Measurements from ENCODE around the gene TSLP. TPM values are rescaled to one million over a fixed set of nuclear protein-coding genes. Genes with fewer than 3 reads are reported as not detected.

The TSLP gene
- total RNA-seq, 1 donor from 2014 or later = not detected

GRCh38 chr5:111095982-111096381 is 24.5 kb downstream of the TSLP start:
- no peak overlapping the region for H3K4me3 Mint-ChIP-seq (ENCODE audit: unreplicated experiment)
- no peaks in the 10 kb centered on the region for H3K27me3 Mint-ChIP-seq (ENCODE audit: unreplicated experiment)
- peaks cover 23% of the 10 kb centered on the region for H3K36me3 Mint-ChIP-seq (ENCODE audit: unreplicated experiment)
- DNase-seq (ENCODE audit: extremely low spot score, unreplicated experiment) = no peak
- peaks cover 20% of the 10 kb centered on the region for H3K4me1 Mint-ChIP-seq (ENCODE audit: unreplicated experiment)
- H3K9me3 Mint-ChIP-seq (ENCODE audit: unreplicated experiment) = peaks cover under 1% of the 10 kb centered on the region
- no peak overlapping the region for H3K27ac Mint-ChIP-seq (ENCODE audit: unreplicated experiment)
- no peak for TF ChIP-seq CTCF (IDR thresholded peaks at IDR 0.05)

- Mint-ChIP-seq H3K27me3 (ENCODE audit: unreplicated experiment) (no peaks in the 10 kb centered on the region), H3K27ac (ENCODE audit: unreplicated experiment) (no peak overlapping the region), H3K4me1 (ENCODE audit: unreplicated experiment) (peaks cover 2% of the 10 kb centered on the region), H3K36me3 (ENCODE audit: unreplicated experiment) (peaks cover 42% of the 10 kb centered on the region), H3K4me3 (ENCODE audit: unreplicated experiment) (no peak overlapping the region), H3K9me3 (ENCODE audit: unreplicated experiment) (no peaks in the 10 kb centered on the region)
- TF ChIP-seq CTCF (IDR thresholded peaks at IDR 0.05) = no peak
- DNase-seq (ENCODE audit: extremely low spot score, unreplicated experiment) = no peak
These were observed 27.7 kb downstream of the TSLP start for GRCh38 chr5:111099058-111099778.

GRCh38 chr5:111106320-111106948 is 34.9 kb downstream of the TSLP start:
- no peak for DNase-seq (ENCODE audit: extremely low spot score, unreplicated experiment)
- Mint-ChIP-seq H3K4me3 (ENCODE audit: unreplicated experiment) (no peak overlapping the region), H3K27me3 (ENCODE audit: unreplicated experiment) (no peaks in the 10 kb centered on the region), H3K4me1 (ENCODE audit: unreplicated experiment) (no peaks in the 10 kb centered on the region), H3K9me3 (ENCODE audit: unreplicated experiment) (no peaks in the 10 kb centered on the region), H3K27ac (ENCODE audit: unreplicated experiment) (no peak overlapping the region), H3K36me3 (ENCODE audit: unreplicated experiment) (peaks cover 60% of the 10 kb centered on the region)
- no peak for TF ChIP-seq CTCF (IDR thresholded peaks at IDR 0.05)

- no peak for DNase-seq (ENCODE audit: extremely low spot score, unreplicated experiment)
- Mint-ChIP-seq H3K27me3 (ENCODE audit: unreplicated experiment) (no peaks in the 10 kb centered on the region), H3K9me3 (ENCODE audit: unreplicated experiment) (no peaks in the 10 kb centered on the region), H3K27ac (ENCODE audit: unreplicated experiment) (no peak overlapping the region), H3K4me1 (ENCODE audit: unreplicated experiment) (no peaks in the 10 kb centered on the region), H3K36me3 (ENCODE audit: unreplicated experiment) (peaks cover 63% of the 10 kb centered on the region), H3K4me3 (ENCODE audit: unreplicated experiment) (no peak overlapping the region)
- TF ChIP-seq CTCF (IDR thresholded peaks at IDR 0.05) = no peak
These were observed 35.9 kb downstream of the TSLP start for GRCh38 chr5:111107371-111107770.

- no peak for DNase-seq (ENCODE audit: extremely low spot score, unreplicated experiment)
- Mint-ChIP-seq H3K36me3 (ENCODE audit: unreplicated experiment) (peaks cover 40% of the 10 kb centered on the region), H3K4me3 (ENCODE audit: unreplicated experiment) (no peak overlapping the region), H3K4me1 (ENCODE audit: unreplicated experiment) (no peaks in the 10 kb centered on the region), H3K27ac (ENCODE audit: unreplicated experiment) (no peak overlapping the region), H3K9me3 (ENCODE audit: unreplicated experiment) (no peaks in the 10 kb centered on the region), H3K27me3 (ENCODE audit: unreplicated experiment) (no peaks in the 10 kb centered on the region)
- TF ChIP-seq CTCF (IDR thresholded peaks at IDR 0.05) = no peak
These were observed 40.4 kb downstream of the TSLP start for GRCh38 chr5:111111956-111112355.
